Measurements from ENCODE around the gene MB21D2.

MB21D2 gene

DNA sequence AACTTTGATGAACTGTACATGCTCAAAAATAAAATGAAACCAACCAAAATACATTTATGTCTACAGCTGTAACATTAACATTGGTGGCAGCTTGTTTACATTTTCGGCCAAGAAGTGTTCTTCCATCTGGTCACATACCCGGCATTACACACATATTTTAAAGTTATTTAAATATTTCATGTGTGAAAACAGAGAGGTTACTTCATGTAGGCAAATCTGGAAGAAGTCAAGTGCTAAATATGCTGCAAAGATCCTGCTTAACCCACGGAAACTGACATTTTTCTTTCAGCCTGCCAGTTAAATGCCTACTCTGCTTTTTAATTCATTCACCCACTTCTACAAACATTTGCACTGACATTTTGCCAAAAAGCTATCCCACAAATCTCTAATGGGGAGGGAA, 69.7 kb downstream of the MB21D2 start:
- H3K4me3 ChIP-seq (replicated peaks in 1 of 2; ENCODE audit: low read depth in 2 of 2, low read length in 2 of 2): no peak overlapping the region
- peak; percentile 47 to 53 for DNase-seq (ENCODE audit: low read depth in 2 of 2)
- no peak for TF ChIP-seq CTCF (IDR thresholded peaks at IDR 0.05; ENCODE audit: low read depth, low read length)

DNA sequence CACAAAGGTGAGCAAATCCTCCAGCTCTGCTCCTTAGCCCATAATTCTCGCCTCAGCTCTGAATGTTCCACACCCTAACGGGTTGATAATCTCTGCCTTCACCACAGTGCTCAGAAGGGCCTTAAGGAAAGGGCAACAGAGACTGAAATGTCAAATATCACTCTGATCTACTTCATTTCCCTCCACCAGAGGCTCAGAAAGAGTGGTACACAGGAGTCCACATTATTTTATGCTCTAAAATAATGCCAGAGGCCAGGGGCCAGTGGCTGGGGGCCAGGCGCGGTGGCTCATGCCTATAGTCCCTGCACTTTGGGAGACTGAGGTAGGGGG, 72.2 kb downstream of the MB21D2 start:
- H3K4me3 ChIP-seq (replicated peaks in 1 of 2; ENCODE audit: low read depth in 2 of 2, low read length in 2 of 2): no peak overlapping the region
- DNase-seq (ENCODE audit: low read depth in 2 of 2): no peak
- no peak for TF ChIP-seq CTCF (IDR thresholded peaks at IDR 0.05; ENCODE audit: low read depth, low read length)

GRCh38 chr3:192844836-192845525, 72.7 kb downstream of the MB21D2 start:
- DNase-seq (ENCODE audit: low read depth in 2 of 2): peak in 1 of 2 donors; percentile 63
- no peak overlapping the region for H3K4me3 ChIP-seq (replicated peaks in 1 of 2; ENCODE audit: low read depth in 2 of 2, low read length in 2 of 2)

DNA sequence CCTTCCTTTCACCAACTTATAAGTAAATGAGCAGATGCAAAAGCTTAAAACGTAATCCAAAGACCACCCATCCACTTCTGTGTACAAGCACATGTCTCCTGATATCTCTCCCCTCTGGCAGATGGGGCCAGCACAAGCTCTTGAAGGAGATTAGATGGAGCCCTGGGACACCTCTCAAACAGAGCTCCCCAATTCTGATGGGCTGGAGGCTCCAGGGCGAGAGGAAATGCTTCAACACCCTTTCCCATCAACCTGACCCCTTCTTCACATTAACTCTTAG, 73.2 kb downstream of the MB21D2 start:
- DNase-seq (ENCODE audit: low read depth in 2 of 2): no peak
- H3K4me3 ChIP-seq (replicated peaks in 1 of 2; ENCODE audit: low read depth in 2 of 2, low read length in 2 of 2): no peak overlapping the region
- TF ChIP-seq CTCF (IDR thresholded peaks at IDR 0.05; ENCODE audit: low read depth, low read length): no peak

More at GRCh38 chr3:192844836-192845525, 72.7 kb downstream of the MB21D2 start:
- no peak for TF ChIP-seq CTCF (IDR thresholded peaks at IDR 0.05; ENCODE audit: low read depth, low read length)

DNA sequence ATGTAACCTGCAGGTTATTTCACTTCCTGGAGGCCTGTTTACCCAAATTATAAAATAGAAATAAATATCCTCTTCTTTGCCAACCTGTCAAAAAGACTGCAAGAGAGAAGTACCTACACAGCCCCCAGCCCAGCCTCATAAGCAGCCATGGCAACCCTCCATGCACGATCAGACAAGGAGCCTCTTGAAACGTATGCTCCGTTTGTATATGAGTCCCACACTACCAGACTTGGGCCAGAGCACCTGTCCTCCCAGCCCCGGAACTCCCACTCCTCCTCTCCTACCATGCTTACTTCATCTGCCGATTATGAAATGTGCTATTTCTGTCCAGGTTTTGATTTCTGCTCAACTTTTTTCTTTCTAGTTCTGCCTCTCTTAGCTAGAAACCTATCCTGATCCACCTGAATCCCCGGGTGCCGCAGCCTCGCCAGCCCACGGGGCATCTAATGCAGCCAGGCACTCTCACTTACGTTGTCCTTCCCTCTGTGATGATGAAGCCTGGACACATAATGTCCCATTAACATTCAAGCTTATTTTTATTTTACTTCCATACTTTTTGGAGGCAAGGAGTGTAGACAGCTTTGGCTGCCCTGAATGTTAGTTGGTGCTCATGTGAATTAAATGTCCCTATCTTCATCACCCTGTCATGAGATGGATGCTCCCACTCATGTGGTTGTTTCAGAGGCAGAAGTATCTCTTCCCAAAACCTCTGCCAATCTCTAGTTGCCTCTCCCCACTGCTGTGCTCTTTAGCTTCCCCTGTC, 73.8 kb downstream of the MB21D2 start:
- H3K4me3 ChIP-seq (replicated peaks in 1 of 2; ENCODE audit: low read depth in 2 of 2, low read length in 2 of 2): no peak overlapping the region
- TF ChIP-seq CTCF (IDR thresholded peaks at IDR 0.05; ENCODE audit: low read depth, low read length): no peak
- no peak for DNase-seq (ENCODE audit: low read depth in 2 of 2)

- TF ChIP-seq CTCF (IDR thresholded peaks at IDR 0.05; ENCODE audit: low read depth, low read length): no peak
- no peak overlapping the region for H3K4me3 ChIP-seq (replicated peaks in 1 of 2; ENCODE audit: low read depth in 2 of 2, low read length in 2 of 2)
- no peak for DNase-seq (ENCODE audit: low read depth in 2 of 2)
Observed at GRCh38 chr3:192843119-192843518, 74.5 kb downstream of the MB21D2 start.

All from cardiac fibroblast (primary cell).